ENCODE data around the gene FAM20A.

Gene FAM20A

DNA sequence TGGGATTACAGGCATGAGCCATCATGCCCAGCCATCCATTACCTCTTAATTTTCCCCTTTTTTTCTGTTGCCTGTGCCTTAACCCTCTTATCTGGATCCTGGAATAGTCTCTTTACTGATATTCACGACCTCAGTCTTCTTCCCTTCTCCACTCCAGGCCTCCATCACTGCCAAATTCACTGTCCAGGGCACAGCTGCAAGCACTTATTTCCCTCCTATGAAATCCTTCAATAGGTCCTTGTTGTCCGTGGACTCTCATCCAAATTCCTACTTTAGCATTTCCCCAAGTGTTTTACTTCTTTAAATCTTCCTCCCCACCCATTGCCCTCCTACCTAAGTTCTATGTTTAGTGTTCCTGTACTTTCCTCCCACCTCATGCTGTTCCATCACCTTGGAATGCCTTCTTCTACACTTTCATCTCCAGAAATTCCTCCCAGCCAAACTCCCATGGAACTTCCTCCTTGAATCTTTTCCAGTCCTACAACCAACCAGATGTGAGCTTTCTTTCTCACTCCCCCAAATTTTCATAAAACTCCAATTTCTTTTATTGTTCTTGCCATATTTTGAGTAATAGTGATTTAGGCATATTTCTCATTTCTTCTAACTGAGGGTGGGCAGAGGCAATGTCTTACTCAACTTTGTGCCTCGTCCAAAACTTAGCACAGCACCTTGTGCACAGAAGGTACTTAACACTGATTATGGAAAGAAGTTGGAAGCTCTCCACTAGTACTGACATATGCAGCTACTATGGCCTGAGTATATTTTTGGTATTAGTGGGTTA, 35.3 kb downstream of the FAM20A start:
- no peak for DNase-seq (ENCODE audit: low spot score)

DNA sequence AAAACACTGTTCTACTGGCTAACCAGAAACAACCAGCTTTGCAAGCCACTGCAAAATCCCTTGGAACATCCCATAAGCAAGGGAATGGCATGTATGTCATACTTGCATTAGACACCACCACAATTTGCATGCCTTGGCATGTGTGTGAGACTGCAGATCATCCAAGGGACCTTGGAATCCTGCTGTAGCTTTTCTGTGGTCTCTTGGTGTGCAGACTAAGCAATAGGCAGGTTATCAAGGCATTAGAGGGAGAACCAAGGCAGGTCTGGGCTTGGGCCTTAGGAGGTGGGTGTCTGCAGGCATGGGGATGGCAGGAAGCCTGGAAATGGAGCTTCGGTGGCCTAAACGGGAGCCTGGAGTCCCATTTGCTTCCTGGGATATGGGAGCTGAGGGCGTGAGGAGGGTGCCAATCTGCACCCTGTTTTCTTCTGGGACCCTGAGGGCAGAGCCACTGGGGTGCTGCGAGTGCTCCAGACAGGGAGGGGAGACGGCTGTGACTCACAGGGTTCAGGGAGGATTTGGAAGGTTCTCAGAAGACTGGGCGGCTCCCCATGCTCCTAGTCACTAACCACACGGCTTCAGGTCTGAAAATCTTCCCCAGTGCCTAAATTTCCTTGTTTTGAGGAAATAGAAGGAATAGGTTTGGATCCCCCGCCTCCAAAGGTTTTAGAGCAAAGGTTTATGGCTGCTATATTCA, 36.6 kb downstream of the FAM20A start:
- DNase-seq (ENCODE audit: low spot score): no peak

DNA sequence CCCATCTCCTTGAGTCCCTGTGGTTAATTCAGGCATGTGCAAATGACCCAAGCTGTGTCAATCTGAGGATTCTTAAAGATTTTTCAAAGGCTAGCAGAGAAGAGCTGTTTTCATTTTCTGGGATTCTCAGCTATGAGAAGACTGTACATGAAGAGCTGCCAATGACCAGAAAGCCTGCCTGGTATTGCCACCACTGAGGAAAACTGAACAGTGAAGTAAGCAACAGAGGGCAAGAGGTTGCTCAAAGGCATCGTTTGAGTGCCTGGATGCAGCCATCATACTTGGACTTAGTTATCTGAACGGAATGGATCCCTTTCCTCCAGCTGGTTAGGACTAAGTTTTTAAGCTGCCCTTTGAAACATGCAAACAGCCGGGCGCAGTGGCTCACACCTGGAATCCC, 38.4 kb downstream of the FAM20A start:
- no peak for DNase-seq (ENCODE audit: low spot score)

DNA sequence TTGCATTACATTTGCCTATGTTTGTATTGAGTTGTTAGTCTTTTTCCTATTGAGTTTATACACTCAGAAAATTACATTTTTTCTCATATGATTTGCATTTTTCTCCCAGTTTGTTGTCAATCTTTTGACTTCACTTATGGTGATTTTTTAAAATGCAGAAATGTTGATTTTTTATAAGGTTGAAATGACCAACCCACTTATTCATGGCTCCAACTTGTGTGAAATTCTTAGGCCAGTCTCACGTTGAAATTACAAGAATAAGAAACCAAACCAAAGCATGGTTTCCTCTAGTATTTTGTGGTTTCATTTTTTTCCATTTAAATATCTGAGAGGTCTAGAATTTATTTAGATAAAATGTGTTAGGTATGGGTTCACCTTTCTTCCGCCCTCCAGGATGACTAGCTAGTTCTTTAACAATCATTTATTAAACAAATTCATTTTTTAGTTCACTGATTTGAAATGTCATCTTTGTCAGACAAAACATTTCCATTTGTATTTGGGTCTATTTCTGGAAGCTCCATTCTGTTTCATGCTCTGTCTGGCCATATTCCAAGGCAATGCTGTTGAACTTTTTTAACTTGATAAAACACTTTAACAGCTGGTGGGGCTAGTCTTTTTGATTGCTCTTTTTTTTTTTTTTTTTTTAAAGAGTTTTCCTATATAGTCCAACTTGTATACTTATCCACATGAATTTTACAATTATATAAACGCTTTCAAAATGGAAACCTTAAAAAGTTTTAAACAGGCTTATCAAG, 40.0 kb downstream of the FAM20A start:
- no peak for DNase-seq (ENCODE audit: low spot score)

DNA sequence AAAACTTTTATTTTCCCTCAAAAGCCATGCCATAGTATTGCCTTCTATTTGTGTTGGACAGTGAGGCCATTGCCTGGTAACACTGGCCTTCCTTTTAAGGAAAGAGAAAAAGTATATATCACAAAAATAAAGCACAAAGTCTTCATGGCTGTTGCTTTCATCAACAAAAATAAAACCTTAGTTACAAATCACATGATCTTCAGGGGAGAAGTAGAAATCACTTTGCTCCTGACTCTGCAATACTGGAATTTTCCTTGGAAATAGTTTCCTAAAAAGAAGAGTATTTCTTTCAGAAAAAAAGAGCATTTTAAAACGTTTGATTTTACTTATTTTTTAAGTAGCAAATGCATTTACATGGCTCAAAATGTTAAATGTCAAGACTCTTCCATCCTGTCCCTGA, 41.9 kb downstream of the FAM20A start:
- DNase-seq (ENCODE audit: low spot score): no peak

DNA sequence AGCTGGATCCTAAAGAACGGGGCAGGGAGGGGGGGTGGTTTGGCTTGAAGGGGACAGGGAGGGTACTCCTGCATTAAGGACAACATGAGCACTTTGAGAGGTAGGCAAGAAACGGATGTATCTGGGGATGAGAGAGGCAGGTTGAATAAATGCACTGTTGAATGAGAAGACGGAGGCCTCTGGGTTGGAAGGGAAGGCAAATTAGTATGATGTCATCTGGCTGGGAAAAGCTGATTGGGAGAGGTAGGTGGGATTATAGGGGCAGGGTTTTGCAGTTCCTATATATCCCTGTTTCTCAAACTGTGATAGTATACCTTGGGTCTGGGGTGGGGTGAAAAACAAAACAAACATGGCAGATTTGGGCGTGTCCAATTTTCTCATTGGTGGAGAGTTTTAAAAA, 44.6 kb downstream of the FAM20A start:
- no peak for DNase-seq (ENCODE audit: low spot score)

DNA sequence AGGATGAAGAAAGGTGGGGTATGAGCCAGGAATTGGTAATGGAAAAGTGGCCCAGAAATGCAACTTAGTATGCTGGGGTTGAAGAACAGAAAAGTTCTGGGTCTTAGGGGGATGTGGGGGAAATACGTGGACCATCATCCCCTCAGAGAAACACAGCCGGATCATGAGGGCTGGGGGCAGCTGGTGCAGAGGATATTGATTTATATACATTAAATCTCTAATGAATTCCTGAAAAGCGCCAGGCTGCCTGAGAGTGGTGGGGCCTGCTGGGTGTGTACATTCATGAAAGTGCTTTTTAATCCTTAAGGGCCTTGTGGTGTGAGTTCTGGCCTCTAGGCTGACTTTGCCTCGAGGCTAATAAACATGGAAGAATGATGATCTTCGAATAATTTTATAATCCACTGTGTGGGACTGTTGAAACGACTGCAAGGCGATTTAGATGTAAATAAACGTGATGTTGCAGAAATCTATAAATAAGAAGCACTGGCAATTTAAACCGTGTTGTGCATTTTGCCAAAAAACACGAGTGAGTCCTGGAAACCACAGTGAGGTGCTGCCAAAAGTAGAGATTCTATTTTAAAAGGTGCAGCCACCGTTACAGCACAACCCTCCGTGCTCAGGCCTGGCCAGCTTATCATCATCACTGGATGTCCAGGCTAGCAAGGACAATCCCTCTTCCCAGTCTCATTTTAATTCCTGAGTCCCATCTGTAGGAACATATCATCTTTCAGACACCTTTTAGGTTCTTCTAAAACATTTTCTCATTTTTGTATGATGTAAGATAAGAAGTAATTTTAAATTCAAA, 56.9 kb downstream of the FAM20A start:
- DNase-seq (ENCODE audit: low spot score): no peak

DNA sequence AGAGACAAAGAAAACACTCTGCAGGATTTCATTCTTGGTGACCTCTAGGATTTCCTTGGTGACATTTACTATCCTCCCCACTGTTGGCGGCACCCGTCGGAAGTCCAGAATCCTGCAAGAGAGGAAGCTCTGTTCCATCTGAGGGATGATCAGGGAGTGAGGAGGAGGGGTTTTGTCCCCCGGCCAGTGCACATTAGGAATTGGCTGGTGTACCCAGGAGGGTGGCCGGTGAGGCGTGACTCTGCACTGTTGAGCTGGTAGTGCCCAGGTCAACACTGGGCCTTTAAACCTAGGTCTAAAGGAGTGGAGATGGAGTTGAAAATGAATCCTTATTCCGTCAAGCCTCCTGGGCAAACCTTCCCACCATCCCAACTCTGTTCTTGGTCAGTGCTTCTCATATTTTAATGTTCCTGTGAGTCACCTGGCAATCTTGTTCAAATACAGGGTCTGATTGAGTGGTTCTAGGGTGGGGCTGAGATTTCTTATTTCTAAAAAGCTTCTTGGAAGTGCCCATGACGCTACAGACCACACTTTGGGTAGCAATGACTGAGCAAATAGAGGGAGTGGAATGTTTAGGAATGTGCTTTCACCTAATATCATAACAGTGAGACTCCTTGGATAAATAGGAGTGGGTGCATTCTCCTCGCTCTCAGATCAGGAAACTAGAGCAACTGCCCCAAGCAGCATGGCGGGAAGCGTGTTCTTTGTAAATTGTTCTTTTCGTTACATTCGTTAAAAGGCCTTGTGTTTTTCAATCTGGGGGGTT, 58.3 kb downstream of the FAM20A start:
- no peak for DNase-seq (ENCODE audit: low spot score)

DNA sequence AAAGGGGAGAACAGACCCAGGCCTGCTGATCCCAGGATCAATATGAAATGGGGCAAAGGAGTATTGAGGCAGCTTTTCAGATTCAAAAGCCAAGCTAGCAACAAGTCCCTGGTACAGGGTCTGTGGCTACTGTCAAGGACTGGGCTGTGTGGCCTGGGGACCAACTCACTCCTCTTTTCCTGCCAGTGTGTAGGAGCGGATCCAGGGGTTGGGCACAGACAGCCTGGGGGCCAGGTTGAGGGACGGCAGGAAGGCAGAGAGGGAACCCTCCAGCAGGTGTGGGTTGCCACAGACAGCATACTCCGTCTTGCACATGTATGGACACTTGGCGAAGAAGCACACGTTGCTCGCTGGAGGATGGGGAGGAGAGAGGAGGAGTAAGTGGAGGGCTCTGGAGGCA, 59.4 kb downstream of the FAM20A start:
- no peak for DNase-seq (ENCODE audit: low spot score)

DNA sequence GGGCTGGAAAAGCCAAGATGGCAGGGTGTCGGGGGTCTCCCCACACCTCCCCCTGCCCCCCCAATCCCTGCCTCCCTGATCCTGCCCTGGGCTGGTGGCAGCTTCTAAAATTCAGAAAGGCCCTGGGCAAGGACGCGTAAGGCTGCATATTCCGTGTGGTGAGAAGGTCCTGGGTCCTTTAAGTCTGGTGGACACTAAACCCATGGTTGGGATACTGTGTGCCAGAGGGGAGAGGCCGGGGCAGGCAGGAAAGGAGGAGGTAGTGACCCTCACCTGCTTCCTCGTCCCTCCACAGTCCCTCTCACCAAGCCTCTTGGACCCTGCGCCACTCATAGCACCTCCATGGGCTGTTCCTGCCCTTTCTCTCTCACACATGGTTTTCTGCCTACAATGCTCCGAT, 60.2 kb downstream of the FAM20A start:
- DNase-seq (ENCODE audit: low spot score): no peak

DNA sequence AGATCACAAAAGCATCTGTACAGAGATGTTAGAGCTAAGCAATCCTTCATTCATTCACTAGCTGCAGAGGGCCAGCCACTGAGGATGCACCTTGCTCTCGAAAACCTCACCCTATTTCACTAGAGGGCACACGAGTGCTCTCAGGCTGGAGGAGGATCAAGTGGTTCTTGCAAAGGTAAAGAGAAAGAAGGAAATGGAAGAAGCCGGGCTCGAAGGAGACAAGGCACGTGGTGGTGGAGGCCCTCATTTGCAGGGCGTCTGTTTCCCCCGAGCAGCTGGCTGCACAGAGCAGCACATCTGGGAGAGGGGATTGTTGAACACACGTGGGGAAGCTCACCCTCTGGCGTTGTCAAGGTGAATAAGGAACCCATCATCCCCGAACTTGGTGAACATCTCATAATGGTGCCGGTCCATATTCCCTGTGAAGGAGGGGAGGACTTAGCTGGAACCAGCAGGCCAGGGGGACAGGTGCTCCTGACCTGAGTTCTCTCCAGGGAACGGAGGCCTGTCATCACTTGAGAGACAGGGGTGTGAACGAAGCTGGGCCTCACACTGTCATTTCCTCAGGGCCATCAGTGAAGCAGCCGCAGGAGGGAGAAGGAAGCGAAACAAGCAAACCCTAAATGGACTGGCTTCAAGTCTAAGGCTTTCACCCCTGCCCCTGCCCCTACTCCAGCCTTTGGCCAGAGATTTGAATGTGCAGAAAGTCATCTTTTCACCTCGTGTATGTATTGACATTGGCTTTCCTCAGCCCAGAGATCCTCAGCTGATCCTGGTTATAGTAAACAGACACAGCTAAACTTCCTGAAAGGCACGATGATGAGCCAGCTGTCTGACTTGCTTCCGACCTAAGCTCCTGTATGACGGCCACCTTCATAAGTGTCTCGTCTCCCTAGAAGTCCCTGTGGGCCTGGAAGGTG, 61.4 kb downstream of the FAM20A start:
- no peak for DNase-seq (ENCODE audit: low spot score)

DNA sequence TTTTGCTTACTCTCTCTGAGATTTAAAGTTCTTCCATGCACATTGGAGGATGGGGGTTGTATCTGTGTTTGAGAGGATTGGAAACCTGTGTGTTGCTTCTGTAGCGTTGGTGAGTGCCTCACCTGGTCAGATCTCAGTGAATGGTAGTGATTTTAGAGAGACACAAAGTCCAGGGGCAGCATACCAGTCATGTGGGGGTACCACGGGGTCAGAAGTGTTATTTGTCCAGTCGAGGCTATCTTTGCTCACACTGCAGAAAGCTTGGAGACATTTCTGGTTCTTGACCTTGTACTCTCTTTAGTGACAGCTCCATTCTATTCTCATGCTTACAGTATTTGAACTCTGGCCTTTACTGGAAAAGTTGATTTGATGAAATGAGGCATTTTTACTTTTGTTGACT, 65.2 kb downstream of the FAM20A start:
- no peak for DNase-seq (ENCODE audit: low spot score)

DNA sequence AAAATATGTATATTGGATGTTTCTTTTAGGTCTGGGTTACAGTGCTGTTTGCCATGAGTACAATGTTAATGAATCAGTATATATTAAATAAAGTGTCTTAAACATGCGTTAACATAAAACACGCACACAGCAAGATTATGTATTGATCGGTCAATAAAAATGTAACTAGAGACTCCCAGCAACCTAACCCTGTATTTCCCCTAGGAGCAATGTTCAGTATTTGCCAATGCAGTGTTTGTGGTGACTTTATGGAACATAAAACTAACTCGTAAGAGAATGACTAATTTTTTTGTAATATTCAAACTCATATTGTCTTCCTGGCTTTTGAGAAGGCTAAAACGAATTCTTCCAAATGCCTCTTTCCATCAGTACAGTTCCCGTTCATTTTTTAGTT, 66.5 kb downstream of the FAM20A start:
- DNase-seq (ENCODE audit: low spot score): no peak

DNA sequence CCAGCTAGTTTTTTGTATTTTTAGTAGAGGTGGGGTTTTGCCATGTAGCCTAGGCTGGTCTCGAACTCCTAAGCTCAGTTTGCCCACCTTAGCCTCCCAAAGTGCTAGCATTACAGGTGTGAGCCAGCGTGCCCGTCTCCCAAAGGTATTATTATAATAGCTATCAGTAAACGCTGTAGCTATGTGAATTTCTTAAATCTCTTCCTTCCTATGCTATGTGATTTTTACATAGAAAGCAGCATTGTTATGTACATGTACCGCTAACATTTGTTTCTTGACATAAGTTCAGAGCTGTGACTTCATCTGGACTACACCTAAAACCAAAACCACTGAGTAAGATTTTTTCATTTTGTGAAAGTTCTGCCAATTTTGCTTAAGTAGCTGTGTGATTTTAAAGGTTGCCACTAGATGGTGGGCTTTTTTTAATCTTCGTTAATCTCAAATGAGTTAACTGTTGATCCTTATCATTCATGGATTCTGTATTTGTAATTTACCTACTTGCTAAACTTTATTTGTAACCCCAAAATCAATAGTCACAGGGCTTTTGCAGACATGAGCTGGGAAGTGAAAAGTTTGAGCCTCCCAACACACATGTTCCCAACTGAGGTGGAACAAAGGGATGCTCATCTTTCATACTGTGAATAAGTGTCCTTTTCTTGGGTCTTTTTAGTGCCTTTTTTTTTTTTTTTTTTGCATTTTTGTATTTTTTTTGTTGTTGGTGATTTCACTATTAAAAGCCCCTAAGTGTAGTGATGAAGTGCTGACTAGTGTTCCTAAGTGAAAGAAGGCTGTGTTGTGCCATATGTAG, 67.1 kb downstream of the FAM20A start:
- DNase-seq (ENCODE audit: low spot score): no peak

DNA sequence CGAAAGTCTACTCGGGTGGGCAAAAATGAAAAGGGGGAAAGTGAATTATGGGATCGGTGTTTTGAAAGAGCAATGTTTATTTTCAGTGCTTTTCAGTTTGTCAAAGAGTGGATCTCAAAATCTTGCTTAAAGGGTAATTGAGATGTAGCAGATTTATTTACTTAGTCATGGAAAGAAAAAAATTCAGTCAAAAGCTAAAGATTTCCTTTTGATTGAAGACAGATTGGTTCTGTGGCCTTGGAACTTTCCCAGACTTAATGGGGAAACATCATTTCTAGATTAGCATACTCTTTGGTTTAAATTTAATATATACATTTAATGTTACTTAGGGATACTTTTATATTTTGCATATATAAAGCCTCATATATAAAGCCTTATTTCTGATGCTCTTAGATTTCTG, 68.3 kb downstream of the FAM20A start:
- DNase-seq (ENCODE audit: low spot score): no peak

DNA sequence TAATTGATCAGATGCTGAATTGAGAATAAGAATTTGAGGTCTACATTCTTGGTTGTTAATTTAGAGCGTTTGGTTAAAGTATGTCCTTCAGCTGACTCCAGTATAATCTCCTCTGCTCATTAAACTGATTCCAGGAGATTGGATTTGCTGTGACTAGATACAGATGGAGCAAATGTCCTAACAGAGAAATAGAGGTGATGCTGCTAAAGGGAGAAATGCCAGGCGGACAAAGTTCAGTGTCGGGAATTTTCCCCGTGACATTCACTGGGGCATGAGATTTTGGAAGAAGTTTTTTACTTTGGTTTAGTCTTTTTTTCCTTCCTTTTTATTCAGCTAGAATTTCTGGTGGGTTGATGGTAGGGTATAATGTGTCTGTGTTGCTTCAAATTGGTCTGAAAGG, 69.9 kb downstream of the FAM20A start:
- DNase-seq (ENCODE audit: low spot score): no peak

DNA sequence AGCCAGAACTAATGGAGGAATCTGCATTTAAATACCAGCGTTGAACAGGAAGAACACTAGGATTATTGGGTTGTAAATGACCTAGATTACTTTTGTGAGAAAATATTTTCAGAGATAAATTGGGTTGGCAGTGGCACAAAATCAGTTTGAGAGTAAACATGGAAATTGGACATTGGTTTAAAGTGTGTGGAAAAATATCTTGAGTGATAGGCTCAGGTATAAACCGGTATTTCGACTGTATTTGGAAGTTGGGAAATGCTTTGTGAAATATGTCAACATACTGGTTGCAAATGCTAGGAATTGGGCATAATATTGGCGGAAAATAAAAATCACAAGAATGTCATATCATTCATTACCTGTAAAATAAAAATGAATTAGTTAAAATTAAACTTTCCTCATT, 73.9 kb downstream of the FAM20A start:
- no peak for DNase-seq (ENCODE audit: low spot score)

DNA sequence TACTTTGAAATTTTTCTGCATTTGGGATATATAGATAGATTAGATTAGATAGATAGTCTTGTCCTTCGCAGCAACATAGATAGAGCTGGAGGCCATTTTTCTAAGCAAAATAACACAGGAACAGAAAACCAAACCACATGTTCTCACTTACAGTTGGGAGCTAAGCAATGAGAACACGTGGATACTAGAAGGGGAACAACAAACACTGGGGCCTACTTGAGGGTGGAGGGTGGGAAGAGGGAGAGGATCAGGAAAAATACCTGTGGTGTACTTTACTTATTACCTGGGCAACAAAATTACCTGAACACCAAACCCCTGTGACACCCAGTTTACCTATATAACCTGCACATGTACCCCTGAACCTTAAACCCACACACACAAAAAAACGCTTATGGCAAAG, 74.6 kb downstream of the FAM20A start:
- no peak for DNase-seq (ENCODE audit: low spot score)

DNA sequence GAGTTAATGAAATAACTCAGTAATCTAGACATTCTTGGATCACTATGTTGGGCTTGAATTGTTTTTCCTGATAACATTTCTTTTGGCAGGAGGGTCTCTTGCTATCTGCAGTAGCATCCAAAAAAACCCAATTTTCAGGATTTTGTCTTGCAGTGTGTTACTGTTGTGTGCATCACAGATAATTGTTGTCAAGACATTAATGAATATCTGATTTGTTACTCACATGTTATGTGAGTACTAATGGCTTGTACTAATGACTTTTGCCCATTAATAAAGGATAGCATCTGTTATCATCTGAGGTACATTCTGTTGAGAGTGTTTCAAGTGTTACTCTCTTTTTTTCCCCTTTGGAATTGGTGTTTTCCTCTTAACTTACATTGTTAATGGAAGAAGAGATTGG, 78.9 kb downstream of the FAM20A start:
- DNase-seq (ENCODE audit: low spot score): no peak

DNA sequence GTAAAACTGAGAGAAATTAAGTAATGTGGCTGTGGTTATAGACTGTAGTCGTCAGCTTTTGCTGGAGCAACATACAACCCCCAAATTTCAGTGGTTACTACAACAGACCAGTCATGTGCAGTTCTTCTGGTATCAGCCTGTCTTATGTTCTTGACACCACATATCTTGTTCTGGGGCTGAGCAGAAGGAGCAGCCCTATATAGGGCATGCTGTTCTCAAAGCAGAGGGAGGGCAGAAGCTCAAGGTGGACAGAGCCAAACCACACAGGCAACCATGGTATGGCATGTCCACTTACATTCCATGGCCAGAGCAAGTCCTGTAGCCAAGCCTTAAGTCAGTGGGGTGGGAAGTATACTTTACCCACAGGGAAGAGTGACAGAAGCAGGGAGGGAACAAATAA, 81.3 kb downstream of the FAM20A start:
- no peak for DNase-seq (ENCODE audit: low spot score)
